Measurements from ENCODE around the gene HAUS2. TPM values are rescaled to one million over a fixed set of nuclear protein-coding genes. Genes with fewer than 3 reads are reported as not detected.
"Not testable (repeated sequence)": the region's sequence is repeated elsewhere in the genome, so short reads cannot be mapped to it uniquely, and the experiment has no call there.

Gene HAUS2
- total RNA-seq, result 60.7 TPM

DNA sequence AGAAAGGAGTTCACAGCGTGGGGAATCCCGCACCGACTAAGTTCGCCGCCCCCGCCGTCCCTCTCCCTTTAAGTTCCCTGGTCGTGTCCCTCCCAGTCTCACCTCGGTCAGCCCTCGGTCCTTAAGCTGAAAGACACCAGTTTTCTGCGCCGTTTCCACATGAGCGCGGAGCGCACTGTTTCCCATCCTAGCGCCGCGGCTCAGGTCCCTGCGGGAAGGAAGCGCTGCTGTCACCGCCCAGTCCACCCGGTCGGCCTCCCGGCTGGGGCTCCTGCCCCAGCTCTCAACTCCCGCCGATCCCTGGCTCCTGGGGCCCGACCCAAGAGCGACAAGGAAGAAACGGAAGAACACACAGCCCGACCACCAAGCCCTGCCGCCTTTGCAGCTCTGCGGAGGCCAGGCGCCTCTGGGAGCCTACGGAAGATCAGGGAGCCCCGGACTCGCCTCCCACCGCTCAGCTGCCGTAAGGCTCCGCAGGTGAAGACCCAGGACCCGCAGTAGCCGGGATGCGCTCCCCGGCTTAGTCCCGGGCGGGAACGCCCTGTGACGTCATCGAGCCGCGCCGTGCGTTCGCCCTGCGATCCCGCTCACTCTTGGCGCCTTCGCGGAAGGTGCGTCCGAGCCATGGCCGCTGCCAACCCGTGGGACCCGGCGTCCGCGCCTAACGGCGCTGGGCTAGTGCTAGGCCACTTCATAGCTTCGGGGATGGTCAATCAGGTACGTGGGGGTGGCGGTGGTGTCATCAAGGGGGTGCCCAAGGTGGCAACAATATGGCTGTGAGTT, at the start of gene HAUS2, which contains the start of gene LRRC57:
Gene HAUS2 (plus strand): TSS at position 590 of the 783 bp plus-strand sequence. CDS start 35 bp downstream, at position 625.
Gene LRRC57 (minus strand): TSS at position 545 of the 783 bp plus-strand sequence. CDS start 359 bp downstream, at position 186.
- DNase-seq (ENCODE audit: low spot score in 2 of 2), result peak; percentile 82 to 91

GRCh38 chr15:42499858-42500609, 48.6 kb upstream of the HAUS2 start:
- DNase-seq (ENCODE audit: low spot score in 2 of 2) (no peak), FAIRE-seq (no peak)

More for the DNA sequence above, at the start of gene HAUS2, which contains the start of gene LRRC57:
- FAIRE-seq, result no peak

DNA sequence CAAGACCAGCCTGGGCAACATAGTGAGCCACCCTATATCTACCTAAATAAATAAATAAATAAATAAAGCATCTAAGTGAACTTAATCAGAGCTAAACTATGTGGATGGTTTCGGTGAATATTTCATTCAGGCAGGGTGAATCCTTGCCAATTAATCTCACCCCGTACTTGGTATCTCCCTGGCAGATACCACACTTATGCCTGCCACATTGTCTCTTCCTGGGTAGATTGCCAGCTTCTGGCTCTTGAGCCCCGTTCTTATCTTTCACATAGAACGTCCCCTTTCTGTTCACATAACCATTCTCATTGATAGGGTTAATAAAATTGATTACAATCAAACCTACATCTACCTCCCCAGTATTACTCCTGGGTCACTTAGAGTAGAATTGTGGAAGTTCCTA, 46.2 kb upstream of the HAUS2 start:
- DNase-seq (ENCODE audit: low spot score in 2 of 2) (no peak), FAIRE-seq (no peak)

DNA sequence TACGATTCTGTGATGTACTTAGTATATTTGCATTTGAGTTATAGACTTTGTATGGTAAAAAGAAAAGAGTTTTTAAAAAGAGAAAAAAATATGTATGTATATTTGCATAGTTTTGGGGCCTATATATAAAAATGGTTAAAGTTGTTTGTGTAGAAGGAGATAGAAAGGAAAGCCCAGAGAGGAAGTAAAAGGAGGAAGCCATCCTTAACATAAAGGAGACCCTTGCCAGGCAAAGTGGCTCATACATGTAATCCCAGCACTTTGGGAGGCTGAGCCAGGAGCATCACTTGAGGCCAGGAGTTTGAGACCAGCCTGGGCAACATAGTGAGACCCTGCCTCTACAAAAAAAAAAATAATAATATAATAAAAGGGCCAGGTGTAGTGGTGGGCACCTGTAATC, 44.8 kb upstream of the HAUS2 start:
- FAIRE-seq (no peak), DNase-seq (ENCODE audit: low spot score in 2 of 2) (no peak)

- FAIRE-seq (no peak), DNase-seq (ENCODE audit: low spot score in 2 of 2) (no peak)
Measured at GRCh38 chr15:42504631-42505030, 44.0 kb upstream of the HAUS2 start.

- FAIRE-seq (no peak), DNase-seq (ENCODE audit: low spot score in 2 of 2) (no peak)
Measured at GRCh38 chr15:42507514-42507913, 41.1 kb upstream of the HAUS2 start.

- DNase-seq (ENCODE audit: low spot score in 2 of 2) (no peak), FAIRE-seq (no peak)
Measured at GRCh38 chr15:42508263-42508690, 40.4 kb upstream of the HAUS2 start.

- DNase-seq (ENCODE audit: low spot score in 2 of 2), result no peak
- no peak for FAIRE-seq
Measured at GRCh38 chr15:42510258-42511006, 38.2 kb upstream of the HAUS2 start.

DNA sequence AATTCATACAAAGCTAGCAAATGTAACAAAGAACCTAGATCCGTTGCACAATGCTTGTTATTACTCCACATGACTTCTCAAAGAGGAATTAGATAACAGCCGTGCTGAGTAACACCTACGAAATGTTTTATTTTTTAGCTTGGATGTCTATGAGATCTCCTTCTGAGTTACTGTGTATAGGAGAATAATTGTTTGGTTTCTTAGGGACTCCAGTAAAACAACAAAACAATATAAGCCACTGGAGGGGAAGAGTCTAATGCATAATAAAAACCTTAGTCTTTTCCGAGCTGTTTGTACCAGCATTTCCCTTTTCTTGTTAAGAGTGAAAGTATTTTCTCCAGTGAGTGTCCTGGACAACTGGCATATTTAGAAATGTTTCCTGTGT, 37.6 kb upstream of the HAUS2 start:
- no peak for DNase-seq (ENCODE audit: low spot score in 2 of 2)
- no peak for FAIRE-seq

DNA sequence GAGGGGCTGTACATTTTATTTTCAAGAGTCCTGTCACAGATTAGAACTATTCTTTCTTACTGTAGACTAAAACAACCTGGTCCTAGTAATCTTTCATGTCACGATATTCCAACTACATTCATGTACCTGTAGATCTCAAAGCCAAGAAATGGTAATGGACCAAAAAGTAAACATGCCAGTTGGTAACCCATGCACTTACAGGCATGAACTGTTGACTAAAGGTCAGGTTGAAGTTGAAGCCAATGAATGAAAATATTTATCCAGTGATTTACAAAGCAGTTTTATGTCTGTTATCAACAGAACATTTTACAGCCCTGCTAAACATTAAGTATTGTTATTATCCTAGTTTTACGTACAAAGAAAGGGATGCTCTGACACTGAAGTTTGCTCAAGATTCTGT, 25.3 kb upstream of the HAUS2 start:
- FAIRE-seq (no peak), DNase-seq (ENCODE audit: low spot score in 2 of 2) (no peak)

DNA sequence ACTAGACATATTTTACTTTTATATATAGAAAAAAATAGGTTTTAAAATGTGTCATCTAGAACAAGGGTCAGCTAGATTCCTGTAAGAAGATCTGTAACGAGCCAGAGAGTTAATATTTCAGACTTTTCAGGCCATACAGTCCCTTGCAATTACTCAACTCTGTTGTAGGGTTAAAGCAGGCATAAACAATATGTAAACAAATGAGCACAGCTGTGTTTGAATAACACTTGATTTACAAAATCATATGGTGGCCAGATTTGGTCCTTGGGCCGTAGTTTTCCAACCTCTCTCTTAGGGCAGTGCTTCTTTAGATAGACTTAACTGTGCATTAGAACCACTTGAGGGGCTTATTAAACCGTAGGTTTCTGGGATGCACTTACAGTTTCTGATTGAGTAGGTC, 19.7 kb upstream of the HAUS2 start:
- FAIRE-seq (no peak), DNase-seq (ENCODE audit: low spot score in 2 of 2) (no peak)

- FAIRE-seq (no peak), DNase-seq (ENCODE audit: low spot score in 2 of 2) (no peak)
Measured at GRCh38 chr15:42533246-42533645, 15.4 kb upstream of the HAUS2 start.

- no peak for FAIRE-seq
- no peak for DNase-seq (ENCODE audit: low spot score in 2 of 2)
Measured at GRCh38 chr15:42544853-42545629, 3.6 kb upstream of the HAUS2 start.

GRCh38 chr15:42547918-42548248, 755 bp upstream of the HAUS2 start:
- no peak for DNase-seq (ENCODE audit: low spot score in 2 of 2)
- no peak for FAIRE-seq

DNA sequence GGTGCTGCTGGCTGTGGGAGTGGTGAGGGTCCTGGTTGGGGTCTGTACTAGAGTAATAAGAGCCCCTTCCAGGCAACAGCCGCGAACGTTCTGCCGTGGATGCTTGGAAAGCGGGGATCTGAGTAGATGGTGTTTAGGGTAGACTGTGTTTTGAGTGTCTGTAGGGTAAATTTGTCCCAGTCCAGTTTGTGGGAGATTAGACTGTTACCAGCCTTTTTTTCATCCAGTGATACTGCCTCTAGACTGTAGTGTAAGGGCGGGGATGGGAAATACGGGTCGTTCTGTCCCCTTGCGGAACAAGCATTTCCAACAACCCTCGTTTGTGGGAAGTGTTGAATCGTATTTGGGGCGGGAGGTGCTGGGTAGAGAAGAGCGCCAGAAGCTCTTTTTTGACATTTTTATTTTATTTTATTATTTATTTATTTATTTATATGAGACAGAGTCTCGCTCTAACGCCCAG, 424 bp downstream of the HAUS2 start:
- peak; percentile 25 to 29 for DNase-seq (ENCODE audit: low spot score in 2 of 2)

DNA sequence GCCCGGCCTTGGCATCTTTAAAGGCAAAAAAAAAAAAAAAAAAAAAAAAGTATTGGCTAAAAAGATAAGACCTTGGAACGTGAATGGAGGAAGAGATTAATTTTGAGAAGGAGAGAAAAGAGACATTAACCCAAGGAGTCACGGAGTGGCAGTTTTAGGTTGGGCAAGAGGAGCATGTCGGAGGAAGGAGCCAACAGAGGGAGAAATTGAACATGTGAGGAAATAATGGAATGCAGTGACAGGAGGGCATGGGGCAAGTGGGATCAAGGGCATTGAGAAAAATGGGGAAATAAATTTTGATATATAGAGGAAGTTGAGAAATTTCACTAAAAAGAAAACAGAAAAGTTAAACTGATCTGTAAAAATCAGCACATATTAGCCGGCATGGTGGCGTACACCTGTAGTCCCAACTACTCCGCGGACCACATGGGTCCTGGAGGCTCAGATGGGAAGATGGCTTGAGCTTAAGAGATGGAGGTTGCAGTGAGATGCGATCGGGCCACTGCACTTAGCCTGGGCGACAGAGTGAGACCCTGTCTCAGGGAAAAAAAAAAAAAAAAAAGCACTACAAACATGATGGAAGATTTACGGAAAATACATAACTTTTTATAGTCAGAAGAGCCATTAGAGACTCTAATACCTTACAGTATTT, 1.2 kb downstream of the HAUS2 start:
- DNase-seq (ENCODE audit: low spot score in 2 of 2) (no peak), FAIRE-seq (no peak)

More for the DNA sequence above, 424 bp downstream of the HAUS2 start:
- no peak for FAIRE-seq

GRCh38 chr15:42553554-42553953, 4.9 kb downstream of the HAUS2 start:
- FAIRE-seq (no peak), DNase-seq (ENCODE audit: low spot score in 2 of 2) (no peak)

- not testable (repeated sequence) for FAIRE-seq; DNase-seq (ENCODE audit: low spot score in 2 of 2)
Measured at GRCh38 chr15:42556550-42557207, 8.0 kb downstream of the HAUS2 start.

DNA sequence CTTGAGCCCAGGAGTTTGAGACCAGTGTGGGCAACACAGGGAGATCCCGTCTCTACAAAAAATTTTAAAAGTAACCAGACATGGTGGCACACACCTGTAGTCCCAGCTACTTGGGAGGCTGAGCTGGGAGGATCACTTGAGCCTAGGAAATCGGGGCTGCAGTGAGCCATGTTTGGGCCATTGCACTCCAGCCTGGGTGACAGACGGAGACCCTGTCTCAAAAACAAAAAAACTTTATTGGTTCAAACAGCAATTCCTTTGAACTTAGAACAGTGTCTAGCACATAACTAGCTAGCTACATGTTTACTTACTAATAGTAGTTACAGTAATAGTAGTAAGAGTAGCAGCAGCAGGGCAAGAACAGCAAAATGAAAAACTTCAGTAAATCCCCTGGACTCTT, 10.1 kb downstream of the HAUS2 start:
- DNase-seq (ENCODE audit: low spot score in 2 of 2) (no peak), FAIRE-seq (no peak)

Data from frontal cortex (tissue), 4 donors.